ENCODE results near the gene ENPP3. TPM values are rescaled to one million over a fixed set of nuclear protein-coding genes. Genes with fewer than 3 reads are reported as not detected.

ENPP3 gene
- total and polyA plus RNA-seq, 12 donors = 0.07 to 0.33 (median 0.15) TPM; not detected in 3

DNA sequence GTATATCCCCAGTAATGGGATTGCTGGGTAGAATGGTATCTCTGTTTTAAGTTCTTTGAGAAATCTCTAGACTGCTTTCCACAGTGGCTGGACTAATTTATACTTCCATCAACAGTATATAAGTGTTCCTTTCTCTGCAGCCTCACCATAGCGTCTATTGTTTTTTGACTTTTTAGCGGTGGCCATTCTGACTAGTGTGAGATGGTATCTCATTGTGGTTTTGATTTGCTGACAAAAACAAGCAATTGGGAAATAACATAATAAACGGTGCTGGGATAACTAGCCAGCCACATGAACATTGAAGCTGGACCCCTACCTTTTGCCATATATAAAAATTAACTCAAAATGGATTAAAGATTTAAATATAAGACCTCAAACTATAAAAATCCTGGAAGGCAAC, 49.9 kb downstream of the ENPP3 start:
- no peak overlapping the region for H3K27ac ChIP-seq
- H3K27me3 ChIP-seq = no peaks in the 10 kb centered on the region
- H3K4me3 ChIP-seq = no peak overlapping the region
- no peaks in the 10 kb centered on the region for H3K4me1 ChIP-seq
- intact Hi-C loops (cut with DNase I) = loop anchor here in 1 of 10 donors (10.0 kb wide), 1 partner anchor 518 kb away; no protein-coding TSS in a partner anchor
- DNase-seq (no peak), ATAC-seq (no peak)
- no peaks in the 10 kb centered on the region for H3K36me3 ChIP-seq
- peaks cover 0 to 6% (median 0%) of the 10 kb centered on the region in 11 donors for H3K9me3 ChIP-seq
- TF ChIP-seq, protein P1, sequence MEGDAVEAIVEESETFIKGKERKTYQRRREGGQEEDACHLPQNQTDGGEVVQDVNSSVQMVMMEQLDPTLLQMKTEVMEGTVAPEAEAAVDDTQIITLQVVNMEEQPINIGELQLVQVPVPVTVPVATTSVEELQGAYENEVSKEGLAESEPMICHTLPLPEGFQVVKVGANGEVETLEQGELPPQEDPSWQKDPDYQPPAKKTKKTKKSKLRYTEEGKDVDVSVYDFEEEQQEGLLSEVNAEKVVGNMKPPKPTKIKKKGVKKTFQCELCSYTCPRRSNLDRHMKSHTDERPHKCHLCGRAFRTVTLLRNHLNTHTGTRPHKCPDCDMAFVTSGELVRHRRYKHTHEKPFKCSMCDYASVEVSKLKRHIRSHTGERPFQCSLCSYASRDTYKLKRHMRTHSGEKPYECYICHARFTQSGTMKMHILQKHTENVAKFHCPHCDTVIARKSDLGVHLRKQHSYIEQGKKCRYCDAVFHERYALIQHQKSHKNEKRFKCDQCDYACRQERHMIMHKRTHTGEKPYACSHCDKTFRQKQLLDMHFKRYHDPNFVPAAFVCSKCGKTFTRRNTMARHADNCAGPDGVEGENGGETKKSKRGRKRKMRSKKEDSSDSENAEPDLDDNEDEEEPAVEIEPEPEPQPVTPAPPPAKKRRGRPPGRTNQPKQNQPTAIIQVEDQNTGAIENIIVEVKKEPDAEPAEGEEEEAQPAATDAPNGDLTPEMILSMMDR (IDR thresholded peaks at IDR 0.05) = no peak
- WGBS, 2 donors = 83 to 87% methylated on average over 3 of the region's 3 CpGs

DNA sequence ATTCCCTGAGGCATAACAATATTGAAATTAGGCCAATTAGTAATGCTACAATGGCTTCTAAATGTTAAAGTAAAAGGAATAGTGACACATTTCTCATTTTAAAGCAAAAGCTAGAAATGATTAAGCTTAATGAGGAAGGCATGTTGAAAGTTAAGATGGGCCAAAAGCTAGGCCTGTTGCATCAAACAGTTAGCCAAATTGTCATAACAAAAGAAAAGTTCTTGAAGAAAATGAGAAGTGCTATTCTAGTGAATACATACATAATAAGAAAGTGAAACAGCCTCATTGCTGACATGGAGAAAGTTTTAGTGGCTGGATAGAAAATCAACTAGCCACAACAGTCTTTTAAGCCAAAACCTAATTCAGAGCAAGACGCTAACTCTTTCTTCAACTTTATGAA, 51.2 kb downstream of the ENPP3 start:
- WGBS, 2 donors = 95 to 100% methylated on average over 1 of the region's 1 CpG
- no peak overlapping the region for H3K27ac ChIP-seq

GRCh38 chr6:131692031-131692430, 54.9 kb downstream of the ENPP3 start:
- DNase-seq (no peak), ATAC-seq (no peak)
- WGBS, 2 donors = 53 to 59% methylated on average over 1 of the region's 1 CpG
- Histone ChIP-seq H3K4me1 (no peaks in the 10 kb centered on the region), H3K27me3 (no peaks in the 10 kb centered on the region), H3K9me3 (peaks cover 0 to 6% (median 0%) of the 10 kb centered on the region in 11 donors), H3K27ac (no peak overlapping the region), H3K4me3 (no peak overlapping the region), H3K36me3 (no peaks in the 10 kb centered on the region)
- TF ChIP-seq, protein P1 (IDR thresholded peaks at IDR 0.05) = no peak
- intact Hi-C loops (cut with DNase I) = loop anchor here in 4 of 10 donors (10.0 kb wide), 2 partner anchors 113 to 223 kb away; partner anchors contain the start of gene ENPP1 (in 1 of the 4)

More for the DNA sequence above, 51.2 kb downstream of the ENPP3 start:
- intact Hi-C loops (cut with DNase I) = loop anchor here in 1 of 10 donors (10.0 kb wide), 1 partner anchor 517 kb away; no protein-coding TSS in a partner anchor
- Histone ChIP-seq H3K27me3 (no peaks in the 10 kb centered on the region), H3K36me3 (no peaks in the 10 kb centered on the region), H3K4me1 (no peaks in the 10 kb centered on the region), H3K9me3 (peaks cover 0 to 6% (median 0%) of the 10 kb centered on the region in 11 donors), H3K4me3 (no peak overlapping the region)
- ATAC-seq (no peak), DNase-seq (no peak)
- TF ChIP-seq, protein P1 (IDR thresholded peaks at IDR 0.05) = no peak

DNA sequence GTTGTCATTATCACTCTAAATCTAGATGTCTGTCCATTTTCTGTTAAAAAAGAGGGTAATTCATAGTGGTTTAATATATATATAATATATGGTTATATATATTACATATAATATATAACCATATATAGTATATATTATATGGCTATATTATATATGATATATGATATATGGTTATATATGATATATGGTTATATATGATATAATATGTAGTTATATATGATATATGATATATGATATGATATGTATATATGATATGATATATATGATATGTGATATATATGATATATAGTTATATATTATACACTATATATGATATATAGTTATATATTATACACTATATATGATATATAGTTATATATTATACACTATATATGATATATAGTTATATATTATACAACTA, 55.5 kb downstream of the ENPP3 start:
- H3K27me3 ChIP-seq = no peaks in the 10 kb centered on the region
- no peak for DNase-seq
- no peak overlapping the region for H3K4me3 ChIP-seq
- ATAC-seq = no peak
- H3K4me1 ChIP-seq = no peaks in the 10 kb centered on the region
- no peaks in the 10 kb centered on the region for H3K36me3 ChIP-seq
- TF ChIP-seq, protein P1 (IDR thresholded peaks at IDR 0.05) = no peak
- H3K9me3 ChIP-seq = peaks cover 0 to 6% (median 0%) of the 10 kb centered on the region in 11 donors
- H3K27ac ChIP-seq = no peak overlapping the region
- intact Hi-C loops (cut with DNase I) = loop anchor here in 4 of 10 donors (10.0 kb wide), 2 partner anchors 112 to 222 kb away; partner anchors contain the start of gene ENPP1 (in 1 of the 4)
